ENCODE measurements around the gene CBS. TPM values are rescaled to one million over a fixed set of nuclear protein-coding genes. Genes with fewer than 3 reads are reported as not detected.
A peak's percentile ranks its signal among the peaks of the same experiment; 100 is the strongest.
"Not testable (repeated sequence)": the region's sequence is repeated elsewhere in the genome, so short reads cannot be mapped to it uniquely, and the experiment has no call there.

CBS gene
- total and polyA plus RNA-seq, 4 donors, result 70.9 to 212 (median 129) TPM

GRCh38 chr21:43042169-43042568 lies 33.5 kb downstream of the CBS start:
- WGBS, result 46% methylated on average over 5 of the region's 5 CpGs
- H3K36me3 ChIP-seq (ENCODE audit: control insufficient read depth in 4 of 4, insufficient read depth in 3 of 4, low read depth in 1 of 4, low read length in 3 of 4); DNase-seq (ENCODE audit: low spot score); H3K9ac ChIP-seq (ENCODE audit: low read depth in 1 of 2, low read length in 2 of 2); H3K9me3 ChIP-seq (ENCODE audit: control insufficient read depth in 4 of 4, low read length in 3 of 4); H3K4me3 ChIP-seq (ENCODE audit: low read depth in 1 of 3, low read length in 3 of 3); H3K27ac ChIP-seq (ENCODE audit: low read depth in 1 of 2, low read length in 2 of 2); H3K4me1 ChIP-seq (ENCODE audit: control insufficient read depth in 4 of 4, insufficient read depth in 4 of 4, low read length in 3 of 4); H3K27me3 ChIP-seq (ENCODE audit: control insufficient read depth in 4 of 4, insufficient read depth in 4 of 4, low read length in 3 of 4): not testable (repeated sequence)
- TF ChIP-seq SP1 (IDR thresholded peaks at IDR 0.05) (peak; percentile 57), RAD21 (IDR thresholded peaks at IDR 0.05) (peak; percentile 22 to 59), HNF4A (conservative IDR thresholded peaks at IDR 0.05) (peak in 1 of 2 donors; percentile 60), CTCF (IDR thresholded peaks at IDR 0.05; ENCODE audit: low read depth, low read length, missing input control) (peak; percentile 6), RXRA (IDR thresholded peaks at IDR 0.05) (peak; percentile 14 to 68)

GRCh38 chr21:43038659-43039044 lies 37.0 kb downstream of the CBS start:
- H3K9ac ChIP-seq (ENCODE audit: low read depth in 1 of 2, low read length in 2 of 2); H3K4me3 ChIP-seq (ENCODE audit: low read depth in 1 of 3, low read length in 3 of 3); H3K36me3 ChIP-seq (ENCODE audit: control insufficient read depth in 4 of 4, insufficient read depth in 3 of 4, low read depth in 1 of 4, low read length in 3 of 4); H3K9me3 ChIP-seq (ENCODE audit: control insufficient read depth in 4 of 4, low read length in 3 of 4); DNase-seq (ENCODE audit: low spot score); H3K4me1 ChIP-seq (ENCODE audit: control insufficient read depth in 4 of 4, insufficient read depth in 4 of 4, low read length in 3 of 4); H3K27ac ChIP-seq (ENCODE audit: low read depth in 1 of 2, low read length in 2 of 2); H3K27me3 ChIP-seq (ENCODE audit: control insufficient read depth in 4 of 4, insufficient read depth in 4 of 4, low read length in 3 of 4): not testable (repeated sequence)
- TF ChIP-seq RXRA (IDR thresholded peaks at IDR 0.05), result peak; percentile 30 to 46
- TF ChIP-seq RAD21 (IDR thresholded peaks at IDR 0.05), result peak in 1 of 2 donors; percentile 23
- peak; percentile 75 to 83 for TF ChIP-seq HNF4A (conservative IDR thresholded peaks at IDR 0.05)
- peak; percentile 61 for TF ChIP-seq SP1 (IDR thresholded peaks at IDR 0.05)
- TF ChIP-seq HNF4G (IDR thresholded peaks at IDR 0.05), result peak; percentile 50
- 39% methylated on average over 5 of the region's 10 CpGs for WGBS

- H3K4me1 ChIP-seq (ENCODE audit: control insufficient read depth in 4 of 4, insufficient read depth in 4 of 4, low read length in 3 of 4); H3K27me3 ChIP-seq (ENCODE audit: control insufficient read depth in 4 of 4, insufficient read depth in 4 of 4, low read length in 3 of 4); H3K9me3 ChIP-seq (ENCODE audit: control insufficient read depth in 4 of 4, low read length in 3 of 4); H3K9ac ChIP-seq (ENCODE audit: low read depth in 1 of 2, low read length in 2 of 2); H3K36me3 ChIP-seq (ENCODE audit: control insufficient read depth in 4 of 4, insufficient read depth in 3 of 4, low read depth in 1 of 4, low read length in 3 of 4); DNase-seq (ENCODE audit: low spot score); H3K4me3 ChIP-seq (ENCODE audit: low read depth in 1 of 3, low read length in 3 of 3); H3K27ac ChIP-seq (ENCODE audit: low read depth in 1 of 2, low read length in 2 of 2): not testable (repeated sequence)
- WGBS, result 65% methylated on average over 18 of the region's 19 CpGs
Observed at GRCh38 chr21:43037918-43038658, 37.5 kb downstream of the CBS start.

GRCh38 chr21:43036889-43037288 lies 38.7 kb downstream of the CBS start:
- H3K27ac ChIP-seq (ENCODE audit: low read depth in 1 of 2, low read length in 2 of 2); H3K36me3 ChIP-seq (ENCODE audit: control insufficient read depth in 4 of 4, insufficient read depth in 3 of 4, low read depth in 1 of 4, low read length in 3 of 4); H3K4me1 ChIP-seq (ENCODE audit: control insufficient read depth in 4 of 4, insufficient read depth in 4 of 4, low read length in 3 of 4); DNase-seq (ENCODE audit: low spot score); H3K27me3 ChIP-seq (ENCODE audit: control insufficient read depth in 4 of 4, insufficient read depth in 4 of 4, low read length in 3 of 4); H3K9ac ChIP-seq (ENCODE audit: low read depth in 1 of 2, low read length in 2 of 2); H3K4me3 ChIP-seq (ENCODE audit: low read depth in 1 of 3, low read length in 3 of 3); H3K9me3 ChIP-seq (ENCODE audit: control insufficient read depth in 4 of 4, low read length in 3 of 4): not testable (repeated sequence)
- 64% methylated on average over 11 of the region's 17 CpGs for WGBS

Measured in liver (tissue), 9 donors.